Femur (tissue), 1 donor: ENCODE results near the gene HP1BP3.

Source experiments
- DNase-seq: peaks from one replicate; pipeline ENCODE4 v3.0.0-alpha.2; 2017

HP1BP3 gene

DNA sequence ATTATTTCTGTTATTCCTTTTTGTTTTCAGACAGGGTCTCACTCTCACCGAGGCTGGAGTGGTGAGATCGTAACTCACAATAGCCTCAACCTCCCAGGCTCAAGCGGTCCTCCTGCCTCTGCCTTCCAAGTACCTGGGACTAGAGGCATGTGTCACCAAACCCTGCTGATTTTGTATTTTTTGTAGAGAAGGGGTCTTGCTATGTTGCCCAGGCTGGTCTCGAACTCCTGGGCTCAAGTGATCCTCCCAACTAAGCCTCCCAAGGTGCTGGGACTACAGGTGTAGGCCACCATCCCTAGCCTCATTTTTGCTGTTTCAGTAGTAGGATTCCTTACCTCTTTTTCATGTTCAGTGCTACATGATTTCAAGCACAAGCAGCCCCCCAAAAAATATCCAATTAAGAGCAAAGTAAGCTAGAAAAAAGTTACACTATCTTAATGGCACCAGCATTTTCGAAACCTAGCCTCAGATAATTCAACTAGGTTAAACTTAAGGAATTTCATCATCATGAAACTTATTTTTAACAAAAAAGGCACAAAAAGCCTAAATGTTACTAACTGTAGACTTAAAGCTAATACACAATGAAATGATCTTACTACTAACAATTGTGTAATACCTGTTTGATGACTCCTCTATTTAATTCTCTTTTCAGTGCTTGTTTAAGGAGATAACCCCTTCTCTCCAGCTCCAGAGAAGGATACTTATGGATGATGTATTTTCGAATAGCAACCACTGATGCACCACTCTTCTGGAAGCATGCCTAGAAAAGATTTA, 16.6 kb downstream of the HP1BP3 start:
- DNase-seq: no peak

DNA sequence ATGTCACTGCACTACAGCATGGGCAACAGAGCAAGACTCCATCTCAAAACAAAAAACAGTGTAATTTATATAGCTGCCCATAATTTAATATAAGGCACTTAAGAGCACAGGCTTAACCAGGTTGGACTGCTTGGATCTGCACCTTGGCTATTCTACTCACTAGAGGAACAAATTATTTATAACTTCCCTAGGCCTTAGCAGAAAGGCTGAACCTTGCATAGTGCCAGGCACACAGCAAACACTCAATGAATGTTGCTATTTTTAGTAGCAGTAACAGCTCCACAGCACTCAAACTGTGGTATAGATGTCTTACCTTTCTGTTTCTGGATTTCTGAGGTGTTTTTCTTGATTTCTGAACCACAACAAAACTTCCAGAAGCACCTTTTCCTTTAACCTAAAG, 19.8 kb downstream of the HP1BP3 start:
- DNase-seq: no peak

DNA sequence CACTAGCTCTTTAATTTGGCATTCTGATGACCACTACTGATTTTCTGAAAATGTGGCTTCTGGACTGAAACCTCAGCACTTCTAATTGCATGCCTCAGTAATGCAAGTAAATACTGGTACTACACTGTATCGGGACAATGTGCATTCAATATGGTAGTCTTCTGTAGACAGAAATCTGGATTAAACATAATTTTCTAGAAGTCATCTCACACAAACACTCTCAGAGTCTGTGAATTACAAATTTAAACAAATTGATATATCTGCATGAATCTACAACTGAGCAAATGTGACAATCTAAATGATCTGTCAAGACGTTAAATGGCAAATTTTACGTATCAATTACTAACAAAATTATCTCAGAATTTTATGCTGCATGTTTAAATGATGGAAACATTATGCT, 23.7 kb downstream of the HP1BP3 start:
- no peak for DNase-seq

DNA sequence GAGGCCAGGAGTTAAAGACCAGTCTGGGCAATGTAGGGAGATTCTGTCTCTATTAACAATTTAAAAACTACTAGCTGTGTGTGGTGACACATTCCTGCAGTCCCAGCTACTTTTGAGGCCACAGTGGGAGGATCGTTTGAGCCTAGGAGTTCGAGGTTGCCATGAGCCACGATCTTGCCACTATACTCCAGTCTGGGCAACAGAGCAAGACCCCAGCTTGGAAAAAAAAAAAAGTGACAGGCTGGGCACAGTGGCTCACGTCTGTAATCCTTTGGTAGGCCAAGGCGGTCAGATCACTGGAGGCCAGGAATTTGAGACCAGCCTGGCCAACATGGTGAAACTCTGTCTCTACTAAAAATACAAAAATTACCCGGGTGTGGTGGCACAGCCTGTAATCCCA, 26.8 kb downstream of the HP1BP3 start:
- no peak for DNase-seq

DNA sequence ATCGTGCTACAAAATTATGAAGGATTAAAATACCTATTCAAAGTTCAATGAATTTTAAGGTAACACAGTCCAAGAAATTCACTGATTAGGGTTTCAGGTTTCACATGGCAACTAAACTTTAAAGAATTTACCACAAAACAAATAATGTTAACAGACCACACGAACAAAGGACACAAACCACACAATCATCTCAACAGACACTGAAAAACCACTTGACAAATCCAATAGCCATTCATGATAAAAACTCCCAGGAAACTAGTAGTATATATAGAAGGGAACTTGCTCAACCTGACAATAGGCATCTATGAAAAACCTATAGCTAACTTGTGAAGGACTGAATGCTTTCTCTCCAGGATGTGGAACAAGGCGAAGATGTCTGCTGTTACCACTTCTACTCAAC, 33.5 kb downstream of the HP1BP3 start:
- DNase-seq: no peak

DNA sequence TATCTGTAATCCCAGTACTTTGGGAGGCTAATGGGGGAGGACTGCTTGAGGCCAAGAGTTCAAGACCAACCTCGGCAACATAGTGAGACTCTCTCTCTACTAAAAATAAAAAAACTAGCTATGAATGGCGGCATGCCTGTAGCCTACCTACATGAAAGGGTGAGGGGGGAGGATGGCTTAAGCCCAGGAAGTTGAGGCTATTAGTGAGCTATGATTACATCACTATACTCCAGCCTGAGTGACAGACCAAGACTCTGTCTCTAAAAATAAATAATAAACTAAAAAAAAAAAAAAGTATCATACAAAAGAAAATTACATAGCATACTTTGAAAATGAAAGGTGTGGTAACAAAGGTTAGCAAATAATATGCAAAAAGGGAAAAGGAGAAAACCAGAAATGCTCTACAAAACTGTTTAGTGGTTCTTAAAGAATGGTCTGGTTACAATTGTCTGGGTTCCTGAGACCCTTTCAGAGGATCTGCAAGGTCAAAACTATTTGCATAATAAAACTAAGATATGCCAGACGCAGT, 35.6 kb downstream of the HP1BP3 start:
- no peak for DNase-seq

DNA sequence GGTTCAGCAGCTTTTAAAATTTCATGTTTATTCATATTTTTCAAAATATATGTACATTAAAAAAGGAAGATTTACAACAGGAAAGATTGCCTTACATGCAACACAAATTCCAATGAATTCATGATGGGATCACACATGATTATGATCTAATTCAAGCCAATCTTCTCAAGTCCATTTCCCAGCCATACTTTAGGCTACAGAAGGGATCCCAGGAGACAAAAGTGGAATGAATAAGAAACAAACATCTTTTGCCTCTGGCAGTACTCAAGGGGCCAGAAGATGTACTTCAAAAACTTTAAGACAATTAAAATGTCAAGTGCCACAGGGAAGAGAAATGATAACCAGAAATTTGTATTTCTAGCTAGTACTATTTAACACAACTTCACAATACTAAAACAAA, 44.4 kb downstream of the HP1BP3 start:
- no peak for DNase-seq

DNA sequence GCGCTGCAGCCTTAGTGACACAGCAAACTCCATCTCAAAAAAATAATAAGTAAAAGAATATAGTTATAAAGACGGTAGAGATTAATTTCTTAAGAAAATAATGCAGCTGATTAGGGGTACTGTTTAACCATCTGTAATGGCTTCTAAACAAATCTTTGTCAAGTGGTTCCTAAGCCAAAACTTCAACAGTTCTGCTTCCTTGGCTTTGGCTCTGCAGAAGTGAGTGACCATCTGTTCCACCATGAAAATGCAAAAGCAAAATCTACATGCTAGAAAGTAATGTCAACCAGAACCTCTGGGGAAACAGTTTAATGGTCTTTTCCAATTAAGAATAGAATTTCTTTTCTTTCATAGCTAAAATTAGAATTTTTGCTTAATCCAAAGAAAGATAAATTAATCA, 46.3 kb downstream of the HP1BP3 start:
- no peak for DNase-seq

DNA sequence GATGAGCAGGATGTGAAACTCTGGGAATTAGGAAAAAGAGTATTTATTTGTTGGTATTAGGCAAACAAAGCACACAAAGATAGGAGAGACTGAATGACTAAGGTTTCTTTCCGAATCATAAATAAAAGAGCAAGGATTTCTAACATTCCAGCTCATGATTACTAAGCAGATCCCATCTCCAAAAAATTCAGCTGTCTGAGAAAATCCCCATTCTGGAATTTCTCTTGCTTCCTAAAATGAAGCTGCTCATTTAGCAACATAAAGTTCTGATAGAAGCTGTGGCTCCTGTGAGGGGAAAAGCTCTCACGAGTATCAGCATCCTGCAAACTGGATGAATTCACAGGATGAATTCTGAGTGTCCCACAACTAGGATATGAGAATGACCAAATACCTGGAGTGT, 47.9 kb downstream of the HP1BP3 start:
- no peak for DNase-seq

DNA sequence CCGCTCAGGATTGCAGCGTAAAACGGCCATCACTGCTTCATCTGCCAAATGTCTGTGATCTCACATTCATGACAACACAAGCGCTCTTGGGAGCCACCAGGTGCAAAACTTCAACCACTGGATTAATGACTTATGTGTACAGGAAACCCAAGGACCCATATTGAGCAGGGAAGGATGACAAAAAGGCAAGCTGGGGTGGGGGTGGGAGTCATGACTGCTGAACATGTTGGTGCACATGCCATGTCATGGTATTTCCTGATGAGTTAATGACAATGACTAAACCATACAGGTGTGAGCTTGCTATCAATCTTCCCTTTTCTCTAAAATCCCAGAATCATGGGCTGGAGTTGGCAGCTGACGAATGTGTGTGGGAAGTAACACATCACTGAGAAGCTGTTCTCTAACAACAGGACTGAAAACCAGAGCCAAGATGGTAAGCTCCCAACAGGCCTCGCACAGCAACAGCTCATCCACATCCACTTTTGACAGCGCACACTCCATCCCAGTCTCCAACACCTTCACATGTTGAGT, 51.5 kb downstream of the HP1BP3 start:
- no peak for DNase-seq

DNA sequence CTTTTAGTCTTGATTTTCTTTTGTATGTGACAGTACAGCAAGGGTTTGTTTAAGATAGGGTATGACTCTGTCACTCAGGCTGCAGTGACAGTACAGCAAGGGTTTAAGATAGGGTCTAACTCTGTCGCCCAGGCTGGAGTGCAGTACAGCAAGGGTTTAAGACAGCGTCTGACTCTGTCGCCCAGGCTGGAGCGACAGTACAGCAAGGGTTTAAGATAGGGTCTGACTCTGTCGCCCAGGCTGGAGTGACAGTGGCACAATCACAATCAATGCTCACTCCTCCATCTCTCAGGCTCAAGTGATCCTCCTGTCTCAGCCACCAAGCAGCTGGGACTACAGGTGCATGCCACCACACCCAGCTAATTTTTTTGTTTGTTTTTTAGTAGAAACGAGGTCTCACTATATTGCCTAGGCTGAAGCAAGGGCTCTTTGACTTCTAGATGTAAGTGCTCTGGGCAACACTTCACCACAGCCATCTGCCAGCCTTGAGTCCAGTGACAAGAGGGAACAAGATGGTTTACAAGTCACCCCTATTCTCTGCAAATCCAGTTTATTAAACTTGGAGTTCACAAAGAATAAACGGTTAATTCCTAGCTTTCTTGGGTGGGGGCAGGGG, 53.6 kb downstream of the HP1BP3 start:
- DNase-seq: no peak

DNA sequence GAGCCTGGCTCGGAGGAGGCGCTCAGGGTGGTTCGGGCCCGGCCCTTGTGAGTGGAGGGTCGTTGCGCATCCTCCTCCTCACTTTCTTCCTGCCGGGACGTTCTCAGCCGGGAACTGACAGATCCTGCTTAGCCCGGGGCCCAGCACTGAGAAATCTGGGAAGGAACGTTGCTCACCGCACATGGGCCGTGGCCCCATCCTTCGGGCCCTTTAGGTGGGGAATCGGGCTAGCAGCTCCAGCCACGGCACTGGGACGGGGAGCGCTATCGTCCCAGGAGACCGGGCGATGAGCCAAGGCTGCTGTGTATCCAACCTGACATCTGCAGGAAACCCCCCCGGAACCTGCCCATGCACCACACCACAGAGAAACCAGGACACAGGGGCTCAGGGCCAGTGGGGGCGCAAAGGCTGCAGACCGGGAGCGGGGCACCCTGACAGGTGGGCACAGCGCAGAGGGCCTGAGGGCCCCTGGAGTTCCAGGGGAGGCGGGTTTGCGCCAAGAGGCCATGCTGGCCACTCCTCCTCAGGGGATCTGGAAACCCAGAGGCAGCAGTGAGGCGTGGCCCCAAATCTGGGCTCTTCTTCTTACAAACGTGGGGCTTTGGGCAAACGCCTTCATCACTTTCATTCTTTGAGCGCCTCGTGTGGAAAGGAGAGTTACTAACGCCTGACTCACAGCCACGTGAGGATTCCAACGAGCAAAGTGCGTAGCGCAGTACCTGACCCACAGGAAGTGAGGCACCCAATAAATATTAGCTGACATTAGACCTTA, 54.3 kb downstream of the HP1BP3 start, which contains the start of gene SH2D5:
Gene SH2D5 (minus strand): TSS at position 116 of the 772 bp plus-strand sequence. CDS start 4,659 bp downstream, outside the sequence.
- peak; percentile 60 for DNase-seq

DNA sequence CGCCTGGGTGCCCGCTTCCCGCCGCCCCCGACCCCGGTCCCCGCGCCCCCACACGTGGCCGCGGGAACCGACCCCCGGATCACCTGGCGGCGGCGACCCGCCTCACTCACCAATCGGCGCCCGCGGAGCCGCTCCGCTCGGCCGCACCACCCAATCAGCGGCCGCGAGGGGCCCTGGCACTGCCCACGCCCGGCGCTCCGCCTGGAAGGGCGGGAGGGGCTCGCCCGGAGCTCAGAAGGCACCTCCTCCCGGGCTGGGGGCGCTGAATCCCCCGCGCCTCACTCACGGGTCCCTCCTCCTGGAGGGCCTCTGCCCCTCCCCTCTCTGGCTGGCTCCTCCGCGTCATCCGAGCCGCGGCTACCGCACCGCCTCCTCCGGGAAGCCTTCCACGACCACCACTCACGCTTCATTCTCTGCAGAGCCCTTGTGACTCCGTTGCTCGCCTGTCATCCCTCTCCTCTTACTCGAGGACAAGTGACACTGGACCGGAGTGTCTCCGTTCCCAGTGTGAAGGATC, 55.0 kb downstream of the HP1BP3 start:
- DNase-seq: peak; percentile 68

DNA sequence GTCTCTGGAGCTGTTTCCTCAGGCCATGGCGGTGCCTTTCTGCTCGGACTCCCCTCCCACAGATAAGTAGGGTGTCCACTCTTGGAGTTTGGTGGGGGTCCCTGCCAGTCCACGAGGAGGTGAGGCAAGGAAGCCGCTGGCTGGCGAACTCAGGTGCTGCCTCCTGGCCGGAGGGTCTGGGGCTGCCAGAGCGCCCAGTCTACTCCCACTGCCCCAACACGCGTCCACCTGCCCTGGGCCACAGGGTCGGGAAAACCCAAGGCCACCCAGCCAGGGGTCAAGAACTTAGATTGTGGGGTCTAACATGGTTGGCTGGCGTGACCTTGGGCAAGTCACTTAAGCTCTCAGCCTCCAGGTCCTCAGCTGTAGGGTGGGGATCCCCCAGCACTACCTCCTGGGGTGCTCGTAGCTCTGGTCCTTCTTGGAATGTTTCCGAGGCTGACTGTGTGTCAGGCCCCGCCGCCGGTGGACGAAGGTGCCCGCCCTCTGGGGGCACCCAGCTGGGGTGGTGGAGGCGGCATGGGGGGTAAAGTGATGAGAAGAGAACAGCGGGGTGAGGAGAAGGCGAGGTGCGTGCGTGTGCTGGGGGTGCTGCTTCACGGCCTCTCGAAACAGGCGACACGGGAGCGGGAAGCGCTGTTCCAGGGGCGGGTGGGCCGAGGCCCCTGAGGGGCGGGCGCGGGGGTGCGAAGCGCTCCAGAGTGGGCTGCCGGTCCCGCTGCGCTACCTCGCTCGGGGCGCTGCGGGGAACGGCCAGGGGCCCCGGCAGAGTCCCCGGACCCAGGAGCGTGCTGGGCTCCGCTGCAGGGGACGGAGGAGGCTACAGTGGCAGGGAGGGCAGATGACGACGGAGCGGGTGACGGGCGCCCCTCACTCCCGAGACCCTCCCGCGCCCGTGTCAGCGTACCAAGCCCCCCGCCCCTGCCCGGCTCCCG, 55.8 kb downstream of the HP1BP3 start:
- DNase-seq: peak; percentile 17

DNA sequence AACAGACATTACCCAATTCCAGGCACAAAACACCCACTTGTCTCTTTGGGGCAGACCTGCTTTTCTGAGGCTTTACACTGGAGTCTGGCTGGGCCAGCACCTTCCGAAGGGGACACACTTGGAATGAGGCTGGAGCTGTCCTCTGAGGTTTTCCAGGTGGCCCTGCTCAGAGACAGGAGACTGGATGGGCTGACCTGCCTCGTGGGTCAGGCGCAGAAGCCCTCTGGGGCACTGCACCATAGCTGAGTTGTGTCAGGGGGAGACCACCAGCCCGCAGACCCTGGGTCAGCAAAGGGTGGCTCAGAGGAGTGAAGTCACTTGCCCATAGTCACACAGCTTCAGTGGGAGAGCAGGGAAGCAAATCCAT, 56.4 kb downstream of the HP1BP3 start:
- no peak for DNase-seq

DNA sequence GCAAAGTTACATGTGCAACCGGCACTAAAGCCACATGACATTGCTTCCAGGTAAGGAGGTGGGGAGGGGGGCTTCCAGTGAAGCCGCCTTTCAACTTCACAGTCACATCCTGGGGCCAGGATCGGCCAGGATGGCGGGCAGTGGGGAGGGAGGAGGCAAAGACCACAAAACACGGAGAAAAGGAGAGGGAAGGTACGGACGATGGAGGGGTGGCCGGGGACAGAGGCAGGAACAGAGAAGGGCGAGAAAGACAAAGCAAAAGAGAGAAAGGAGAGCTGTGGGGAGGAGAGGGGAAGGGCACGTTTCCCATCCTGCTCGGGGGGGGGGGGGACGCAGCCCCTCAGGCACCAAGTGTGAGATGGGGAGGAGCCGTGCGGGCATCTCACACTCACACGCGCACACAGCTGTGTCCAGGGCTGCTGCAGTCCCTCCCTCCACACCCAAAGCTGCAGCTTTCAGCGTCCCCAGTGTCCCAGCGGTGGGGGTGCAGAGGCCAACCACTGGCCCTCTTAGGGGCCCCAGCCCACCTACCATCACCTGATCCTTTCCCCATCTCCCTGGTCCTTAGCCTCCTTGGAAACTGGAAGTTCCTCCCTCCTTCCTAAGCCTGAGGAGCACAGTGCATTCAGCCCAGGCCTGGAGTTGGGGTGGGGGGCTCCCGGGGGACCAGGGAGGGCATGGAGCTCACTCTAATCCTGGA, 57.0 kb downstream of the HP1BP3 start:
- DNase-seq: no peak

DNA sequence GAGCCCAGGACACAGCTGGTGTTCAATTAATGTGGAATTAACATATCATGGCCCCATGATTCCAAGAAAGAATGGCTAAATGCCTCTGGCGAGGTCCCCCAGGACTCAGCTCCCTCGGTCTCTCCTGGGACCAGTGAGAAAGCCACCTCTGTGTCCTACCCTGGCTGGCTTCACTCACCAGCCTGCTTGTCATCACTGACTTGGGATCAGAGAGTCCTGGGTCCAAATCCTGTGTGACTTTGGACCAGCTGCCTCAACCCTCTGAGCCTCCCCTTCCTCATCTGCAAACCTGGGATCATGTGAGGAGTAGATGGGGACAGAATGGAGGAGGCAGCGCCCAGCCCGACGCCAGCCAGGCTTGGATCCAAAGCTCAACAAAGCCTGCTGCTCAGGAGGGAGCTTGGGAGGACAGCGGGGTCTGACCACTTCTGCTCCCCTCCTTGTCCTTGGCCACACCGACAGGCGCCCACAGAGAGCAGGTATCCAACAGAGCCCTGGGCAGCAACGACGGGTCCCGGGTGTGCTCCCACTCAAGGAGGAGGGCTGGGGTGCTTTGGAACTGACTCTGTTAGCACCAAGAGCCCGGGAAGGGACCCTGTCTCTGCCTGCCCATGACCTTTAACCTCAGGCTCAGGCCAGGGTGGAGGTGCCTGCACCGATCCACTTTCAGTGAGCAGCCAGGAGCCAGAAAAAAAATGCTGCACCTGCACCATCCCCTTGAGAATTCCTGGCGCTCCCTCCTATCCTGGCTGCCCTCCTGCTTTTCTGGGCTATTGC, 57.8 kb downstream of the HP1BP3 start:
- no peak for DNase-seq

DNA sequence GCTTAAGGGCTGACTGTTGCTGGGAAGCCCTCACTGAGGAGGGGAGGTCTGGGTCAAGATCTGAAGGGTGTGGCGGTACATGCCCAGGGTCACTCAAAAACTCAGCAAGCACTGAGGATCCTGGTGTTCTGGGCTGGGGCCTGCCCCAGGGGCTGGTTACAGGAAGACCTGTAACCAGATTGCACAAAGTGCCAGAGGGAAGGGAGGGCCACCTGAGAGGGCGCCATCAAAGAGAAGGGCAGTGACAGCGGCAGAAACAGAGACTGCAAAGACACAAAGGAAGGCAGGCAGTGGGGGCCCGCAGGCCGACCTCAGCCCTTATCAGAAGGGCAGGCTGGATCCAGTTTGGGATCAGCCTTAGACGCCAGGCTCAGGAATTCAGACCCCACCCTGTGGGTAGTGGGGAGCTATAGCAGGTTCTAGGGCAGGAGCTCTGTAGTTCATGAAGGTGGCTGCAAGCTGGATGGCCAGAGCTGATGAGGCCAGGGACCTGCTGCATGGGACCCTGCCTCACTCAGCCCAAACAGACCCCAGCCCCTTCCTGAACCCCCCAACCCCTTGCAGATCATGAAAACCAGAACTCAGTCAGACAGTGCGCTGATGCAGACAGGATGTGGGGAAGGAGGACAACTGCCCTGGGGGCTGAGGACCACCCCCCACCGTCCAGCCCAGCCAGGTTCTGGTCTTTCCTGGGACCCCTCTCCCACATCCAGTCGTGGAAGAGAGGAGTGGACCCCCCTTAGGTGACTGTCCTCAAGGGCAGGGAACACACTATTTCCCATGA, 58.5 kb downstream of the HP1BP3 start:
- no peak for DNase-seq

DNA sequence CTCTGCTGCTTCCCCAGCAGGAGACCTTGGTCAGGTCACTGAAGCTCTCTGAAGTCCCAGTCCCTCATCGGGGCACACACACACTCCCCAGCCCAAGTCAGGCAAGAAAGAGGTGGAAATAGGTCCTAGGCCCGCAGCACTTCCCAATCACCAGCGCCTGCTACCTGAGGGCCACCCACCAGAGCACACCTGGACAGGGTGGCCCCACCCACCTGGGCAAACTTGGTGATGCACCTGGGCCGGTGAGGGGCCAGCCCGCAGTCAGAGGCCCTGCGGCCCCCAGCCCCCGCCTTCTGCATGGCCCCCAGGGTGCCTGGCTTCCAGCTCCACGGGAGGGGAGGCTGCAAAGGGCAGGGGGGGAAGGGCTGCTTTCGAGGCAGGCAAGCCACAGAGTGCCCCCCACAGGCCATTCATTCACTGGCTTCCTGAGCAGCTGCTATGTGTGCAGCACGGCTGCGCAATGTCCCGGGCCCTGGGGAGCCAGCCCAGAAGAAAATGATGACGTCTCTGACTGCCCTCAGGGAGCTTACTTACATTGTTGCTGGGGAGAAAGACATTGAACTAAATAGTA, 59.3 kb downstream of the HP1BP3 start:
- peak; percentile 17 for DNase-seq
